ENCODE results near the gene SMURF1. TPM values are rescaled to one million over a fixed set of nuclear protein-coding genes. Genes with fewer than 3 reads are reported as not detected.

Gene SMURF1
- polyA plus RNA-seq, 1 donor from 2014 or later: 22.9 TPM

- H3K4me3 ChIP-seq (ENCODE audit: low read length): no peak overlapping the region
- H3K9me2 ChIP-seq (ENCODE audit: insufficient read depth, low read length): no peaks in the 10 kb centered on the region
- H3K27ac ChIP-seq (ENCODE audit: low read length): no peak overlapping the region
- no peaks in the 10 kb centered on the region for H3F3A ChIP-seq (ENCODE audit: insufficient read depth, low read length, poor library complexity, severe bottlenecking)
- H2AFZ ChIP-seq (ENCODE audit: low read depth, low read length): no peak overlapping the region
- H3K9me3 ChIP-seq (ENCODE audit: low read length): no peaks in the 10 kb centered on the region
- no peaks in the 10 kb centered on the region for H3K27me3 ChIP-seq (ENCODE audit: insufficient read depth, low read depth, low read length)
- H3K4me2 ChIP-seq (ENCODE audit: low read length): no peak overlapping the region
- H3K79me2 ChIP-seq (replicated peaks; ENCODE audit: insufficient read depth, low read length): no peaks in the 10 kb centered on the region
- no peaks in the 10 kb centered on the region for H4K20me1 ChIP-seq (ENCODE audit: insufficient read depth)
- no peak for TF ChIP-seq SMC3 (conservative IDR thresholded peaks at IDR 0.05; ENCODE audit: poor library complexity)
- no peak for TF ChIP-seq TAF1 (IDR thresholded peaks at IDR 0.05; ENCODE audit: low read depth)
- TF ChIP-seq RAD21 (conservative IDR thresholded peaks at IDR 0.05): no peak
- TF ChIP-seq REST (IDR thresholded peaks at IDR 0.05; ENCODE audit: borderline replicate concordance): no peak
- no peak for TF ChIP-seq POLR2AphosphoS5 (IDR thresholded peaks at IDR 0.05)
- no peak for TF ChIP-seq CTCF (IDR thresholded peaks at IDR 0.05; ENCODE audit: poor library complexity, severe bottlenecking)
- TF ChIP-seq MXI1 (conservative IDR thresholded peaks at IDR 0.05; ENCODE audit: poor library complexity, severe bottlenecking): no peak
- no peak for TF ChIP-seq EP300 (conservative IDR thresholded peaks at IDR 0.05; ENCODE audit: poor library complexity, severe bottlenecking)
- no peak for TF ChIP-seq EZH2 (IDR thresholded peaks at IDR 0.05; ENCODE audit: borderline replicate concordance, insufficient read depth, low read length, poor library complexity, severe bottlenecking)
- H3K36me3 ChIP-seq (ENCODE audit: insufficient read depth, low read length): no peaks in the 10 kb centered on the region
- no peak overlapping the region for H3K9ac ChIP-seq (ENCODE audit: low read length)
Measured at GRCh38 chr7:99170065-99170729, 26.3 kb upstream of the SMURF1 start.

- TF ChIP-seq RAD21 (conservative IDR thresholded peaks at IDR 0.05): no peak
- TF ChIP-seq EZH2 (IDR thresholded peaks at IDR 0.05; ENCODE audit: borderline replicate concordance, insufficient read depth, low read length, poor library complexity, severe bottlenecking): no peak
- TF ChIP-seq EP300 (conservative IDR thresholded peaks at IDR 0.05; ENCODE audit: poor library complexity, severe bottlenecking): no peak
- TF ChIP-seq POLR2AphosphoS5 (IDR thresholded peaks at IDR 0.05): no peak
- TF ChIP-seq REST (IDR thresholded peaks at IDR 0.05; ENCODE audit: borderline replicate concordance): no peak
- no peak for TF ChIP-seq SMC3 (conservative IDR thresholded peaks at IDR 0.05; ENCODE audit: poor library complexity)
- TF ChIP-seq CTCF (IDR thresholded peaks at IDR 0.05; ENCODE audit: poor library complexity, severe bottlenecking): no peak
- TF ChIP-seq TAF1 (IDR thresholded peaks at IDR 0.05; ENCODE audit: low read depth): no peak
- Histone ChIP-seq H3K9me2 (ENCODE audit: insufficient read depth, low read length) (no peaks in the 10 kb centered on the region), H3K27ac (ENCODE audit: low read length) (no peak overlapping the region), H3F3A (ENCODE audit: insufficient read depth, low read length, poor library complexity, severe bottlenecking) (no peaks in the 10 kb centered on the region), H3K36me3 (ENCODE audit: insufficient read depth, low read length) (no peaks in the 10 kb centered on the region), H2AFZ (ENCODE audit: low read depth, low read length) (no peak overlapping the region), H4K20me1 (ENCODE audit: insufficient read depth) (no peaks in the 10 kb centered on the region), H3K4me3 (ENCODE audit: low read length) (no peak overlapping the region), H3K27me3 (ENCODE audit: insufficient read depth, low read depth, low read length) (no peaks in the 10 kb centered on the region), H3K79me2 (replicated peaks; ENCODE audit: insufficient read depth, low read length) (no peaks in the 10 kb centered on the region), H3K9me3 (ENCODE audit: low read length) (no peaks in the 10 kb centered on the region), H3K9ac (ENCODE audit: low read length) (no peak overlapping the region), H3K4me2 (ENCODE audit: low read length) (no peak overlapping the region)
Measured at GRCh38 chr7:99167072-99167471, 23.2 kb upstream of the SMURF1 start.
